Measurements from ENCODE around the gene FRMD4A. TPM values are rescaled to one million over a fixed set of nuclear protein-coding genes. Genes with fewer than 3 reads are reported as not detected.

FRMD4A gene
- total RNA-seq, 1 experiment from 2014 or later: 19.6 TPM

GRCh38 chr10:13950543-13950939 is 380.2 kb downstream of the FRMD4A start:
- Histone ChIP-seq H2BK120ac (ENCODE audit: low read depth, low read length, poor library complexity, severe bottlenecking) (no peak overlapping the region), H3K79me2 (ENCODE audit: insufficient read depth, low read length) (no peaks in the 10 kb centered on the region), H3K4me1 (ENCODE audit: insufficient read depth, low read length) (peaks cover 6% of the 10 kb centered on the region), H4K5ac (ENCODE audit: insufficient read length, low read depth, low read length) (no peak overlapping the region), H4K91ac (ENCODE audit: insufficient read length, low read depth, low read length) (no peak overlapping the region), H3K27ac (ENCODE audit: insufficient read length, low read depth, low read length) (no peak overlapping the region), H4K8ac (replicated peaks; ENCODE audit: insufficient read length, low read depth, low read length) (no peak overlapping the region), H2BK5ac (ENCODE audit: insufficient read length, low read length) (no peak overlapping the region), H2BK12ac (ENCODE audit: insufficient read length, low read depth, low read length) (no peak overlapping the region), H2BK15ac (ENCODE audit: low read depth, low read length) (no peak overlapping the region), H3K9ac (ENCODE audit: extremely low read depth, insufficient read length, low read length) (no peak overlapping the region), H2BK20ac (ENCODE audit: low read depth, low read length, poor library complexity, severe bottlenecking) (no peak overlapping the region), H3K79me1 (ENCODE audit: insufficient read depth, low read depth, low read length, poor library complexity, severe bottlenecking) (no peaks in the 10 kb centered on the region), H3K23me2 (ENCODE audit: insufficient read length, low read depth, low read length, poor library complexity, severe bottlenecking) (no peaks in the 10 kb centered on the region), H3K27me3 (ENCODE audit: insufficient read depth, low read length) (no peaks in the 10 kb centered on the region), H4K20me1 (ENCODE audit: control insufficient read depth, insufficient read depth, insufficient read length) (no peaks in the 10 kb centered on the region), H3K18ac (ENCODE audit: insufficient read length, low read depth, low read length) (no peak overlapping the region), H3K23ac (ENCODE audit: insufficient read length, low read depth, low read length) (no peak overlapping the region), H2AFZ (ENCODE audit: low read length) (no peak overlapping the region), H3T11ph (ENCODE audit: low read length) (no peak overlapping the region), H3K4ac (ENCODE audit: low read depth, low read length) (no peak overlapping the region), H2AK5ac (ENCODE audit: insufficient read length, low read length) (no peak overlapping the region), H3K4me2 (ENCODE audit: insufficient read depth, insufficient read length, low read length) (no peak overlapping the region), H3K9me3 (ENCODE audit: control insufficient read depth, low read depth, low read length) (no peaks in the 10 kb centered on the region), H3K56ac (ENCODE audit: insufficient read length, low read depth, low read length) (no peak overlapping the region), H3K14ac (ENCODE audit: insufficient read depth, low read length) (no peak overlapping the region)
- Mint-ChIP-seq H3K27me3 (ENCODE audit: low read depth) (no peaks in the 10 kb centered on the region; the same call in 1 of the 2 replicates), H3K4me3 (no peak overlapping the region), H3K9me3 (peaks cover 4 to 7% of the 10 kb centered on the region in 2 experiments; a peak in 3 of 5 replicates), H3K27ac (no peak overlapping the region), H3K36me3 (ENCODE audit: insufficient read depth in 1 of 3, low read depth in 3 of 3) (peaks cover 0 to 11% (median 3%) of the 10 kb centered on the region in 3 experiments; a peak in 4 of 7 replicates), H3K4me1 (peaks cover 7 to 10% of the 10 kb centered on the region in 2 experiments)
- no CpG with 5 or more reads among the region's 4 CpGs for WGBS (ENCODE audit: extremely low coverage, insufficient read length, low lambda C conversion rate)
- no peak for DNase-seq
- no peak for TF ChIP-seq CTCF (conservative IDR thresholded peaks at IDR 0.05)

Measured in H9 (cell line).